ENCODE data around the gene EFNB2. TPM values are rescaled to one million over a fixed set of nuclear protein-coding genes. Genes with fewer than 3 reads are reported as not detected.
A peak's percentile ranks its signal among the peaks of the same experiment; 100 is the strongest.

Gene EFNB2
- total and polyA plus RNA-seq, 4 donors, result 15.7 to 43.8 (median 29.1) TPM

DNA sequence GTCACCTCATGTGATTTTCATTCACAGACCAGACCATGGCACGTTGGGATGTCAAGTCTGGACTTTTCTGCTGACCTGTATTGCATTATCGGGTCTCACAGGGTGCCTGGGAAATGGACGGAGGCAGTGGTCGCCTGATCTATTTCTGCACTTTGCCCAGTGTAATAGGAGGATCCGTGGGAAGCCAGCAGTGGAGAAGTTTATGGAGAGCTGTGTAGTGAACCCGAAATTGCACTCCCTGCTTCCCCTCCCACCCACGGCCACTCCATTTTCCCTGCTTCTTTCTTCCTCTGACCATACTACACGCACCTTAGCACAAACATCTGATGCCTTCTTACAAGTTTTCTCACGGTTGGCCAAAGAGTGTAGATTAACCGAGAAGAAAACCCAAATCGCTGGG is 16.9 kb downstream of the EFNB2 start:
- WGBS, 2 donors, result 70 to 86% methylated on average over 11 of the region's 11 CpGs
- H3K27ac ChIP-seq (ENCODE audit: low read depth in 1 of 2, low read length in 1 of 2), result no peak overlapping the region
- H3K4me3 ChIP-seq, result no peak overlapping the region
- no peaks in the 10 kb centered on the region for H3K27me3 ChIP-seq (ENCODE audit: control insufficient read depth in 3 of 3, insufficient read depth in 3 of 3, low read length in 2 of 3)
- ATAC-seq (ENCODE audit: insufficient read depth, low FRiP score) (no peak), DNase-seq (no peak)
- no peaks in the 10 kb centered on the region for H3K9me3 ChIP-seq (ENCODE audit: control insufficient read depth in 4 of 4, insufficient read depth in 3 of 4, low read length in 3 of 4)
- TF ChIP-seq, protein P1, sequence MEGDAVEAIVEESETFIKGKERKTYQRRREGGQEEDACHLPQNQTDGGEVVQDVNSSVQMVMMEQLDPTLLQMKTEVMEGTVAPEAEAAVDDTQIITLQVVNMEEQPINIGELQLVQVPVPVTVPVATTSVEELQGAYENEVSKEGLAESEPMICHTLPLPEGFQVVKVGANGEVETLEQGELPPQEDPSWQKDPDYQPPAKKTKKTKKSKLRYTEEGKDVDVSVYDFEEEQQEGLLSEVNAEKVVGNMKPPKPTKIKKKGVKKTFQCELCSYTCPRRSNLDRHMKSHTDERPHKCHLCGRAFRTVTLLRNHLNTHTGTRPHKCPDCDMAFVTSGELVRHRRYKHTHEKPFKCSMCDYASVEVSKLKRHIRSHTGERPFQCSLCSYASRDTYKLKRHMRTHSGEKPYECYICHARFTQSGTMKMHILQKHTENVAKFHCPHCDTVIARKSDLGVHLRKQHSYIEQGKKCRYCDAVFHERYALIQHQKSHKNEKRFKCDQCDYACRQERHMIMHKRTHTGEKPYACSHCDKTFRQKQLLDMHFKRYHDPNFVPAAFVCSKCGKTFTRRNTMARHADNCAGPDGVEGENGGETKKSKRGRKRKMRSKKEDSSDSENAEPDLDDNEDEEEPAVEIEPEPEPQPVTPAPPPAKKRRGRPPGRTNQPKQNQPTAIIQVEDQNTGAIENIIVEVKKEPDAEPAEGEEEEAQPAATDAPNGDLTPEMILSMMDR (IDR thresholded peaks at IDR 0.05; ENCODE audit: control extremely low read depth, extremely low read depth), result no peak
- no peak overlapping the region for H3K9ac ChIP-seq (ENCODE audit: insufficient read depth in 1 of 2, low read length in 2 of 2)
- no peaks in the 10 kb centered on the region for H3K36me3 ChIP-seq (ENCODE audit: control insufficient read depth in 4 of 4, insufficient read depth in 4 of 4, low read length in 4 of 4)
- H3K4me1 ChIP-seq (ENCODE audit: control insufficient read depth in 5 of 5, insufficient read depth in 5 of 5, low read length in 5 of 5), result peaks cover 0 to 36% (median 15%) of the 10 kb centered on the region in 5 donors

DNA sequence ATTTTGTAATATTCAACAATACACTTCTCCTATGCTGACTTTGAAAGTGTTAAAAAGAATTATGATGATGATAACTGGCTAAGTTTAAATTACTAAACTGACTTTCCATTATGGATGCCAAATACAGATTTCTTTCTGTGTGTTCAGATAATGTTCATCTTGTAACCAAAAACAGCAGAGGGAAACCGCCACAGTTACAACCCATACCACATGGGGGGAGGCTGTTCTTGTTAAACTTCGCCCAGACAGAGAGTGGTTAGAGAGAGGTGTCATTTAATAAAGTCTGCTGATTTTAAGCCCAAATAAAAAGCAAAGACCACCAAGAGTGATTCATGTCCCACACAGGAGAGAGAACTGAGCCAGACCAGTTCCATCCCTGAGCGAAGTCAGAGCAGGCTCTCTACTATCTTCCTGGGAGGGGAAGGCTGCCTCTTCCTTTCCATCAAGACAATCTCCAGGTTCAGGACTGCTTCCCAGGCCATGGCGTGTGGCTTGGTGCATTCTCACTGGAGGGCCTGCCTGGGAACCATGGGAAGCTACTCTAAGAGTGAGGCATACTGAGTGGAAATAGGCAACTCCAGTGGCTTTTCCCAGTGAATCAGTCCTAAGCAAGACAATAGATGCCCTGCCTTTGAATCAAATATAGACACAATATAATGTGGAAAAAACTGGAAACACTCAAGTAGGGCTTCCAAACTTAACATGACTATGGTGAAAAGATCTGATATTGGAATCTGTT is 18.2 kb downstream of the EFNB2 start:
- H3K27me3 ChIP-seq (ENCODE audit: control insufficient read depth in 3 of 3, insufficient read depth in 3 of 3, low read length in 2 of 3), result no peaks in the 10 kb centered on the region
- peak in 1 of 3 donors; percentile 56 for DNase-seq
- TF ChIP-seq, protein P1 (IDR thresholded peaks at IDR 0.05; ENCODE audit: control extremely low read depth, extremely low read depth), result no peak
- H3K4me1 ChIP-seq (ENCODE audit: control insufficient read depth in 5 of 5, insufficient read depth in 5 of 5, low read length in 5 of 5), result peaks cover 0 to 24% (median 11%) of the 10 kb centered on the region in 5 donors
- H3K36me3 ChIP-seq (ENCODE audit: control insufficient read depth in 4 of 4, insufficient read depth in 4 of 4, low read length in 4 of 4), result no peaks in the 10 kb centered on the region
- H3K4me3 ChIP-seq, result no peak overlapping the region
- no peak overlapping the region for H3K9ac ChIP-seq (ENCODE audit: insufficient read depth in 1 of 2, low read length in 2 of 2)
- no peak overlapping the region for H3K27ac ChIP-seq (ENCODE audit: low read depth in 1 of 2, low read length in 1 of 2)
- WGBS, 2 donors, result 84 to 90% methylated on average over 4 of the region's 4 CpGs
- no peak for ATAC-seq (ENCODE audit: insufficient read depth, low FRiP score)
- H3K9me3 ChIP-seq (ENCODE audit: control insufficient read depth in 4 of 4, insufficient read depth in 3 of 4, low read length in 3 of 4), result no peaks in the 10 kb centered on the region

DNA sequence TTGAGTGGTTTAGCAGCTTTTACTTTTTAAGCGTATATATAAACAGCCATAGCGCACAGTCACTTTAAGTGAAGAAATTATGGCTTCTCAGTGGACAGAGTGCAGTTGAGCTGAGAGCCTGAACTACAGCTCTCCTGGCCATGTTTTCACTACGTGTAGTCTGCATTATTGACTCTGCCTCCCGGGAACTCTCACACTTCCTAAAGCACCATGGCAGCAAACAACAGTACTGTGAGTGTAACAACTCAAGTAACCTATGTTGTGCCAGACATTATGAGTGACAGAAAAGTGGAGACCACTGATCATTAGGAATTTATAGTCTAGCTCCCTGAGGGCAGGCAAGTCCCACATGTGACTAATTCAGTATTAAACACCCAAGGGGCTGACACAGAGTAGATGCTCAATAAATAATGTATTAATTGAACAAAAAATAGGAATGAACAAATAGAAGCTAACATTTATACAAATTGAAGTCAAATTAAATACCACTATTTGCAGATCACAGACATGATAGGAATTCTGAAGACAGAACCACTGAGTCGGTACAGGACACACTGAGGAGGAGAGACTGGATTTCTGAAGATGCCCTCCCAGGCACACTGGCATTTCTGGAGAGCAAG is 19.7 kb downstream of the EFNB2 start:
- ATAC-seq (ENCODE audit: insufficient read depth, low FRiP score), result no peak
- no peak overlapping the region for H3K4me3 ChIP-seq
- no peak for DNase-seq
- TF ChIP-seq, protein P1 (IDR thresholded peaks at IDR 0.05; ENCODE audit: control extremely low read depth, extremely low read depth), result no peak
- H3K4me1 ChIP-seq (ENCODE audit: control insufficient read depth in 5 of 5, insufficient read depth in 5 of 5, low read length in 5 of 5), result peaks cover 0 to 23% (median 11%) of the 10 kb centered on the region in 5 donors
- WGBS, 2 donors, result 68 to 80% methylated on average over 5 of the region's 5 CpGs
- H3K9me3 ChIP-seq (ENCODE audit: control insufficient read depth in 4 of 4, insufficient read depth in 3 of 4, low read length in 3 of 4), result no peaks in the 10 kb centered on the region
- no peaks in the 10 kb centered on the region for H3K27me3 ChIP-seq (ENCODE audit: control insufficient read depth in 3 of 3, insufficient read depth in 3 of 3, low read length in 2 of 3)
- H3K9ac ChIP-seq (ENCODE audit: insufficient read depth in 1 of 2, low read length in 2 of 2), result no peak overlapping the region
- H3K36me3 ChIP-seq (ENCODE audit: control insufficient read depth in 4 of 4, insufficient read depth in 4 of 4, low read length in 4 of 4), result peaks cover 0 to 3% (median 1%) of the 10 kb centered on the region in 4 donors
- peak overlapping the region in 1 of 2 donors; percentile 59 for H3K27ac ChIP-seq (ENCODE audit: low read depth in 1 of 2, low read length in 1 of 2)

Data from lung (tissue), 12 donors.